Activated naive CD4-positive, alpha-beta T cell treated with anti-CD3 and anti-CD28 coated beads, Interleukin-2, amount 10 ng/mL, durations not matched to agents 7 days and 5 days (primary cell): ENCODE results near the gene SPATA12.
A peak's percentile ranks its signal among the peaks of the same experiment; 100 is the strongest.

Source experiments
- CTCF ChIA-PET: fragments of 350-600 bp; sonication (Branson Sonifier 250); formaldehyde crosslinking; loops from one replicate; lab custom pipeline; 2021; ENCODE audit warnings: antibody characterized with exemption; lab: Charles Lee
- DNase-seq: peaks from one replicate; pipeline ENCODE4 v3.0.0-alpha.2; 2020
- H3K27ac Mint-ChIP-seq: one replicate; pipeline ENCODE4 v1.8.0; 2021; ENCODE audit warnings: mild to moderate bottlenecking, moderate library complexity, mixed read lengths
- H3K27me3 Mint-ChIP-seq: one replicate; pipeline ENCODE4 v1.8.0; 2021; ENCODE audit warnings: mild to moderate bottlenecking, mixed read lengths
- H3K36me3 Mint-ChIP-seq: one replicate; pipeline ENCODE4 v1.8.0; 2021; ENCODE audit warnings: mixed read lengths
- H3K4me1 Mint-ChIP-seq: one replicate; pipeline ENCODE4 v1.8.0; 2021; ENCODE audit warnings: mixed read lengths
- H3K4me3 Mint-ChIP-seq: one replicate; pipeline ENCODE4 v1.8.0; 2021; ENCODE audit warnings: mild to moderate bottlenecking, moderate library complexity, mixed read lengths
- H3K9me3 Mint-ChIP-seq: one replicate; pipeline ENCODE4 v1.8.0; 2021; ENCODE audit warnings: mixed read lengths

The SPATA12 gene

DNA sequence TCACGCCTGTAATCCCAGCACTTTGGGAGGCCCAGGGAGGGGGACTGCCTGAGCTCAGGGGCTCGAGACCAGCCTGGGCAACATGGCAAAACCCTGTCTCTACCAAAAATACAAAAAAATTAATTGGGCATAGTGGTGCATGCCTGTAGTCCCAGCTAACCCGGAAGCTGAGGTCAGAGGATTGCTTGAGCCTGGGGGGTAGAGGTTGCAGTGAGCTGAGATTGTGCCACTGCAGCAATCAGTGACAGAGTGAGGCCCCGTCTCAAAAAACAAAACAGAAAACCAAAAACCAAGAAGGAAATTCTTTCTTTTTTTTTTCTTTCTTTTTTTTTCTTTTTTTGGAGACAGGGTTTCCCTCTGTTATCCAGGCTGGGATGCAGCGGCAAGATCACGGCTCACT, 3.5 kb downstream of the SPATA12 start:
- peaks cover 4% of the 10 kb centered on the region for H3K4me1 Mint-ChIP-seq
- no peak overlapping the region for H3K4me3 Mint-ChIP-seq
- peaks cover 8% of the 10 kb centered on the region for H3K27me3 Mint-ChIP-seq
- DNase-seq: no peak
- no peak overlapping the region for H3K27ac Mint-ChIP-seq
- no peaks in the 10 kb centered on the region for H3K9me3 Mint-ChIP-seq
- no peaks in the 10 kb centered on the region for H3K36me3 Mint-ChIP-seq
- CTCF ChIA-PET: interaction anchor here (1.5 kb wide), 1 partner anchor 10 kb away, joined by 3 read pairs; no protein-coding TSS in a partner anchor

- Mint-ChIP-seq H3K27me3 (peaks cover 9% of the 10 kb centered on the region), H3K4me1 (peaks cover 4% of the 10 kb centered on the region), H3K4me3 (no peak overlapping the region), H3K27ac (no peak overlapping the region), H3K36me3 (no peaks in the 10 kb centered on the region), H3K9me3 (no peaks in the 10 kb centered on the region)
- DNase-seq: no peak
- CTCF ChIA-PET: interaction anchor here (1.5 kb wide), 1 partner anchor 10 kb away, joined by 3 read pairs; no protein-coding TSS in a partner anchor
These were observed 4.1 kb downstream of the SPATA12 start for GRCh38 chr3:57064572-57064971.

DNA sequence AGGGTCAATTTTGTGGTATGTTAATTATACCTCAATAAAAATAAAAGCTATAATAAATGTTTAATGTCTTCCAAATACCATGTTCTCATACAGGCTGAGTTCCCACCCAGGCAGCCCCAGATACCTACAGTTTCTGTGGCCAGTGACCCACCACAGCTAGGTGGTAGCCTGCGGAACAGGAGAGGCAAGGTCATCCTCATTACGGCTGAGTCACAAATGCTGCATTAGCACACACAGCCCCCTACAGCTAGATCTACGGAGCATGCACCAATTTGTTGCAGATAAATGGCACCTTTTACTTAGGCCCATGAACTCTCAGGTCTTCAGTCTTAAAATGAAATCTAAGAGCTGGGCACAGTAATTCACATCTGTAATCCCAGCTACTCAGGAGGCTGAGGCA, 5.1 kb downstream of the SPATA12 start:
- Mint-ChIP-seq H3K4me3 (no peak overlapping the region), H3K27ac (no peak overlapping the region), H3K9me3 (no peaks in the 10 kb centered on the region), H3K4me1 (peaks cover 4% of the 10 kb centered on the region), H3K27me3 (peaks cover 17% of the 10 kb centered on the region), H3K36me3 (no peaks in the 10 kb centered on the region)
- CTCF ChIA-PET: interaction anchor here (1.5 kb wide), 1 partner anchor 9 kb away, joined by 3 read pairs; no protein-coding TSS in a partner anchor
- DNase-seq: no peak

DNA sequence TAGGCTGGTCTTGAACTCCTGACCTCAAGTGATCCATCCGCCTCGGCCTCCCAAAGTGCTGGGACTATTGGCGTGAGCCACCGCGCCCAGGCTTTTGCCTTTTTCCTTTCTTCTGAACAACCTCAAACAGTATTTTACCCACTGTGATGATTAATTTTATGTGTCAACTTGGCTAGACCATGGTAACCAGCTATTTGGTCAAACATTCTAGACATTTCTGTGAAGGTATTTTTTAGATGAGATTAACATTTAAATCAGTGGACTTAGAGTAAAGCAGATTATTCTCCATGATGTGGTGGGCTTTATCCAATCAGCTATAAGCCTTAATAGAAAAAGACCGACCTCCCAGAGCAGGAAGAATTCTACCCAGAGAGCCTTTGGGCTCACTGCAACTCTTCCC, 6.0 kb downstream of the SPATA12 start:
- DNase-seq: no peak
- H3K27me3 Mint-ChIP-seq: peaks cover 23% of the 10 kb centered on the region
- H3K36me3 Mint-ChIP-seq: no peaks in the 10 kb centered on the region
- peaks cover 2% of the 10 kb centered on the region for H3K4me1 Mint-ChIP-seq
- H3K9me3 Mint-ChIP-seq: no peaks in the 10 kb centered on the region
- H3K4me3 Mint-ChIP-seq: no peak overlapping the region
- CTCF ChIA-PET: no interaction called here
- no peak overlapping the region for H3K27ac Mint-ChIP-seq

GRCh38 chr3:57068437-57069089, 8.1 kb downstream of the SPATA12 start:
- Mint-ChIP-seq H3K9me3 (no peaks in the 10 kb centered on the region), H3K4me1 (peaks cover 1% of the 10 kb centered on the region), H3K4me3 (no peak overlapping the region), H3K27ac (no peak overlapping the region), H3K27me3 (peaks cover 27% of the 10 kb centered on the region), H3K36me3 (no peaks in the 10 kb centered on the region)
- CTCF ChIA-PET: no interaction called here
- DNase-seq: no peak

DNA sequence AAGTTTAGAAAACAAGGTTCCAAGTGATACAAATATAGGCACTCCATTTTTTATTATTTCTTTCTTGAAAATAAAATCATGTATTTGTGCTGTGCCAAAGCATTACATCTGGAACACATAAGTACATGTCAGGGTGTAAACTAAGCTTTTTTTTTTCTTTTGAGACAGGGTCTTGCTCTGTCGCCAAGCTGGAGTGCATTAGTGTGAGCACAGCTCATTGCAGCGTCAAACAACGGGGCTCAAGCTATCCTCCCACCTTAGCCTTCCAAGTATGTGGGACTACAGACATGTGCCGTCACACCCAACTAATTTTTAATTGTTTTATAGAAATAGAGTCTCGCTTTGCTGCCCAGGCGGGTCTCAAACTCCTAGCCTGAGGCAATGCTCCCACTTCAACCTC, 9.0 kb downstream of the SPATA12 start:
- no peaks in the 10 kb centered on the region for H3K9me3 Mint-ChIP-seq

GRCh38 chr3:57073628-57074027, 13.2 kb downstream of the SPATA12 start:
- DNase-seq: no peak
- CTCF ChIA-PET: interaction anchor here (0.8 kb wide), 2 partner anchors 9 to 16 kb away, joined by 3 read pairs; no protein-coding TSS in a partner anchor
- Mint-ChIP-seq H3K4me3 (no peak overlapping the region), H3K27me3 (peaks cover 76% of the 10 kb centered on the region), H3K4me1 (peaks cover 7% of the 10 kb centered on the region), H3K36me3 (no peaks in the 10 kb centered on the region), H3K27ac (no peak overlapping the region), H3K9me3 (no peaks in the 10 kb centered on the region)

More for the DNA sequence above, 9.0 kb downstream of the SPATA12 start:
- H3K4me3 Mint-ChIP-seq: no peak overlapping the region
- no peaks in the 10 kb centered on the region for H3K36me3 Mint-ChIP-seq
- no peak overlapping the region for H3K27ac Mint-ChIP-seq
- CTCF ChIA-PET: no interaction called here
- peaks cover 36% of the 10 kb centered on the region for H3K27me3 Mint-ChIP-seq
- DNase-seq: no peak
- no peaks in the 10 kb centered on the region for H3K4me1 Mint-ChIP-seq

DNA sequence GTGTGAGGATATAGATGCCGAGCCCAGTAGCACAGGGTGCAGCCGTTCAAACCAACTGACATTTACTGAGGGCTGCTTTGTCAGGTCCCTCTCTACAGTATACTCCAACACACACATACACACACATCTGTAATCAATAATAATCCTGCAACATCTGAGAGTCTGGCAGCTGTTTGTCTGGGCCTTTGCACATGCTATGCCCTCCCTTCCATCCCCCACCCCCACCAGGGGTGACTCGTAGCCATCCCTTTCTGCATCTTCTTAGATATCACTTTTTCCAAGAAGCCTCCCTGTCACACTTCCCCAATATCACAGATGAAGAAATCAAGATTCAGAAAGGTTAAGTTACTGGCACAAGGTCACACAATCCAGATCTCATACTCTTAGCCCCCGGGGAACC, 13.7 kb downstream of the SPATA12 start:
- no peaks in the 10 kb centered on the region for H3K9me3 Mint-ChIP-seq
- H3K4me3 Mint-ChIP-seq: no peak overlapping the region
- CTCF ChIA-PET: interaction anchor here (0.8 kb wide), 1 partner anchor 9 kb away, joined by 3 read pairs; no protein-coding TSS in a partner anchor
- no peaks in the 10 kb centered on the region for H3K36me3 Mint-ChIP-seq
- H3K4me1 Mint-ChIP-seq: peaks cover 7% of the 10 kb centered on the region
- peaks cover 77% of the 10 kb centered on the region for H3K27me3 Mint-ChIP-seq
- DNase-seq: no peak
- no peak overlapping the region for H3K27ac Mint-ChIP-seq

DNA sequence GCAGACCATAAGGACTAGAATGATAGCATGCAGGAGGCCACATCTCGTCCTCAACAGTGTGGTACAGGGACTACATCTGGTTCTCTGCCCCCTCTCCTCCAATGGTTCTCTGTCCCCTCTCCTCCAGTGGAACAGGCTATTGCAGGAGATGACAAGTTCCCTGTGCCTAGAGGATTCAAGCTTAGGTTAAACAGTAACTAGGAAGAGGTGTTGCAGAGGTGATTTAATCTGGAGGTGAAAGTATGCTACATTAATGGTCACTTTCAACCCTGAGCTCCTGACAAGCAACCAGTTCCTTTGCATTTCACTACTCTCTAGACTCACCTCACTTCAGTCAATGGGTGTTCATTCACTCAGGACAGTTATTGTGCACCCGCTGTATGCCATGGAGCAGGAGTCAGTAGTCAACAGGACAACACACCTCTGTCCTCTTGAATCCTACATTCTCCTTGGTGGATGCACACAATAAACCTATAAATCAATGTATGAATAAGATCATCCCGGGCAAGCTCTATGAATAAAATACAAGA, 16.0 kb downstream of the SPATA12 start:
- DNase-seq: no peak
- Mint-ChIP-seq H3K4me3 (no peak overlapping the region), H3K27ac (no peak overlapping the region), H3K27me3 (peaks cover 86% of the 10 kb centered on the region), H3K4me1 (peaks cover 7% of the 10 kb centered on the region), H3K9me3 (no peaks in the 10 kb centered on the region), H3K36me3 (no peaks in the 10 kb centered on the region)
- CTCF ChIA-PET: no interaction called here

DNA sequence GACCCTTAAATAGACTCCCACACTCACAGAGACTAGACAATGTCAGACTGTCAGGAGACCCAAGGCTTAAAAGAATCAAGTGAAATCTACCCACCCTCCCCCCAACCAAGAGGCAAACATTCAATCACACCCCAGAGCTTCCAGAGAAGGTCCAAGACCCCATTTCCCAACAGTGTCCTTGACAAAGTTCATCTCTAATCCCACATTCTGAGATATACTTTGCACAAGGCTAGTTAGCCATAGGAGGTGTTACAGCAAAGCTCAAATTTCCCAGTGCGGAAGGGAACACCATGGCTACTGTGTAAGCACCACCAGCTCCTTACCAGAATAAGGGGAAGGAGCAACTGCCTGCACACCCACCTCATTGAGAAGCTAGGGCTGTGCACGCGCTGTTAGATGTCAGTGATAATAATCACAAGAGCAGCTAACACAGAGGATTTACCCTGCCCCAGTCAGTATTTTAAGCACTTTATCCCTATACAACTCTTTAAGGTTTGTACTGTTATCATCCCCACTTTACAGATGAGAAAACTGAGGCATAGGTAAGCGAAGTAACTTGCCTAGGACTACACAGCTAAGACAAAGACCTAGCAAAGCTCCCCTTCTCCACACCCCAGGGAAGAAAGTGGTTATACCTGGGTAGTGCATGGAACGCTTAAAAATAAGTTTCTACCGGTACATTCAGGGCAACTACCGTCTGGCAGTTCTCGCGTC, 17.3 kb downstream of the SPATA12 start:
- H3K4me1 Mint-ChIP-seq: peaks cover 7% of the 10 kb centered on the region
- CTCF ChIA-PET: interaction anchor here (1.0 to 1.3 kb wide), 3 partner anchors 32 to 278 kb away, joined by 3 to 4 read pairs (median 3); no protein-coding TSS in a partner anchor
- H3K27me3 Mint-ChIP-seq: peaks cover 91% of the 10 kb centered on the region
- peak overlapping the region; percentile 55 for H3K4me3 Mint-ChIP-seq
- H3K36me3 Mint-ChIP-seq: no peaks in the 10 kb centered on the region
- H3K9me3 Mint-ChIP-seq: no peaks in the 10 kb centered on the region
- H3K27ac Mint-ChIP-seq: no peak overlapping the region
- no peak for DNase-seq

- no peaks in the 10 kb centered on the region for H3K36me3 Mint-ChIP-seq
- no peak overlapping the region for H3K27ac Mint-ChIP-seq
- CTCF ChIA-PET: interaction anchor here (1.0 to 1.3 kb wide), 3 partner anchors 32 to 279 kb away, joined by 3 to 4 read pairs (median 3); no protein-coding TSS in a partner anchor
- H3K4me1 Mint-ChIP-seq: peaks cover 7% of the 10 kb centered on the region
- H3K4me3 Mint-ChIP-seq: peak overlapping the region; percentile 55
- H3K27me3 Mint-ChIP-seq: peaks cover 88% of the 10 kb centered on the region
- H3K9me3 Mint-ChIP-seq: no peaks in the 10 kb centered on the region
- DNase-seq: peak; percentile 52
These were observed 17.8 kb downstream of the SPATA12 start for GRCh38 chr3:57078344-57078634.

GRCh38 chr3:57078635-57079473, 18.4 kb downstream of the SPATA12 start:
- H3K27ac Mint-ChIP-seq: no peak overlapping the region
- CTCF ChIA-PET: interaction anchor here (1.3 kb wide), 1 partner anchor 33 kb away, joined by 3 read pairs; no protein-coding TSS in a partner anchor
- peak; percentile 34 for DNase-seq
- peaks cover 7% of the 10 kb centered on the region for H3K4me1 Mint-ChIP-seq
- H3K9me3 Mint-ChIP-seq: no peaks in the 10 kb centered on the region
- H3K4me3 Mint-ChIP-seq: peak overlapping the region; percentile 55
- peaks cover 83% of the 10 kb centered on the region for H3K27me3 Mint-ChIP-seq
- no peaks in the 10 kb centered on the region for H3K36me3 Mint-ChIP-seq

DNA sequence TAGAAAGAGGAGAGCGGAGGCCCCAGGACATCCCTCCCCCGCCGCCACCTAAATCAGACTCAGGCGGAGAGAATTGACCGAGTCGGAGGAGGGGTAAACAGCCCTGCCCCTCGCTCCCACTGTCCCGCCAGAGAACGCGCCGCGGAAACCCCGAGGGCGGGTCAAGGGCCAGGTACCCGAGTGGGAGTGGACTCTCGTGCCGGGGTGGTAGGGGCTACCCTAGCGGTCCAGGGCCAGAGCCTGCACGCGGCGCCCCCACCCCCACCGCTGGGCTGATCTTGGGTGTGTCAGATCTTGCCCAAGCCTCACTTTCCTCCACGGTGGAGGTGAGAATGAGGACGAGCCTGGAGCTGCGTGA, 19.0 kb downstream of the SPATA12 start:
- no peak for DNase-seq
- Mint-ChIP-seq H3K27ac (no peak overlapping the region), H3K9me3 (no peaks in the 10 kb centered on the region), H3K4me1 (peaks cover 7% of the 10 kb centered on the region), H3K36me3 (no peaks in the 10 kb centered on the region), H3K27me3 (peaks cover 77% of the 10 kb centered on the region), H3K4me3 (peak overlapping the region; percentile 43)
- CTCF ChIA-PET: no interaction called here

- Mint-ChIP-seq H3K4me1 (peaks cover 7% of the 10 kb centered on the region), H3K27me3 (peaks cover 75% of the 10 kb centered on the region), H3K9me3 (no peaks in the 10 kb centered on the region), H3K36me3 (no peaks in the 10 kb centered on the region), H3K4me3 (peak overlapping the region; percentile 43), H3K27ac (no peak overlapping the region)
- DNase-seq: no peak
- CTCF ChIA-PET: no interaction called here
These were observed 19.7 kb downstream of the SPATA12 start for GRCh38 chr3:57080171-57080570.
